ENCODE data around the gene SLC9A9.

SLC9A9 gene

GRCh38 chr3:143484846-143485512 lies 363.3 kb downstream of the SLC9A9 start:
- DNase-seq: no peak

GRCh38 chr3:143483214-143483613 lies 365.1 kb downstream of the SLC9A9 start:
- DNase-seq: no peak

- DNase-seq: no peak
Measured at GRCh38 chr3:143482106-143483088, 365.9 kb downstream of the SLC9A9 start.

GRCh38 chr3:143480344-143480743 lies 367.9 kb downstream of the SLC9A9 start:
- DNase-seq: no peak

GRCh38 chr3:143479727-143480126 lies 368.5 kb downstream of the SLC9A9 start:
- no peak for DNase-seq

GRCh38 chr3:143478115-143478693 lies 370.1 kb downstream of the SLC9A9 start:
- no peak for DNase-seq

- no peak for DNase-seq
Measured at GRCh38 chr3:143476965-143477640, 371.2 kb downstream of the SLC9A9 start.

- no peak for DNase-seq
Measured at GRCh38 chr3:143475981-143476380, 372.3 kb downstream of the SLC9A9 start.

GRCh38 chr3:143472731-143473523 lies 375.3 kb downstream of the SLC9A9 start:
- no peak for DNase-seq

GRCh38 chr3:143471705-143472104 lies 376.6 kb downstream of the SLC9A9 start:
- DNase-seq: no peak

- no peak for DNase-seq
Measured at GRCh38 chr3:143469159-143469558, 379.1 kb downstream of the SLC9A9 start.

- no peak for DNase-seq
Measured at GRCh38 chr3:143465666-143466065, 382.6 kb downstream of the SLC9A9 start.

- no peak for DNase-seq
Measured at GRCh38 chr3:143464850-143465249, 383.4 kb downstream of the SLC9A9 start.

GRCh38 chr3:143455480-143455879 lies 392.8 kb downstream of the SLC9A9 start:
- no peak for DNase-seq

GRCh38 chr3:143450632-143451031 lies 397.6 kb downstream of the SLC9A9 start:
- DNase-seq: no peak

- DNase-seq: no peak
Measured at GRCh38 chr3:143447491-143447890, 400.8 kb downstream of the SLC9A9 start.

GRCh38 chr3:143445118-143445517 lies 403.1 kb downstream of the SLC9A9 start:
- no peak for DNase-seq

- DNase-seq: no peak
Measured at GRCh38 chr3:143443851-143444331, 404.4 kb downstream of the SLC9A9 start.

- no peak for DNase-seq
Measured at GRCh38 chr3:143442814-143443447, 405.3 kb downstream of the SLC9A9 start.

- no peak for DNase-seq
Measured at GRCh38 chr3:143441516-143442171, 406.6 kb downstream of the SLC9A9 start.

- no peak for DNase-seq
Measured at GRCh38 chr3:143439817-143440216, 408.5 kb downstream of the SLC9A9 start.

All from right forelimb (tissue), 1 donor.